HG03060 (cell line): ENCODE measurements around the gene CBX8.

Experiments used
- ATAC-seq: cut with Tn5 transposase; IDR thresholded peaks from one replicate; pipeline ENCODE4 v1.9.1; 2021; ENCODE audit warnings: low read depth, moderate number of reproducible peaks; ENCODE audit not compliant: unreplicated experiment

CBX8 gene

DNA sequence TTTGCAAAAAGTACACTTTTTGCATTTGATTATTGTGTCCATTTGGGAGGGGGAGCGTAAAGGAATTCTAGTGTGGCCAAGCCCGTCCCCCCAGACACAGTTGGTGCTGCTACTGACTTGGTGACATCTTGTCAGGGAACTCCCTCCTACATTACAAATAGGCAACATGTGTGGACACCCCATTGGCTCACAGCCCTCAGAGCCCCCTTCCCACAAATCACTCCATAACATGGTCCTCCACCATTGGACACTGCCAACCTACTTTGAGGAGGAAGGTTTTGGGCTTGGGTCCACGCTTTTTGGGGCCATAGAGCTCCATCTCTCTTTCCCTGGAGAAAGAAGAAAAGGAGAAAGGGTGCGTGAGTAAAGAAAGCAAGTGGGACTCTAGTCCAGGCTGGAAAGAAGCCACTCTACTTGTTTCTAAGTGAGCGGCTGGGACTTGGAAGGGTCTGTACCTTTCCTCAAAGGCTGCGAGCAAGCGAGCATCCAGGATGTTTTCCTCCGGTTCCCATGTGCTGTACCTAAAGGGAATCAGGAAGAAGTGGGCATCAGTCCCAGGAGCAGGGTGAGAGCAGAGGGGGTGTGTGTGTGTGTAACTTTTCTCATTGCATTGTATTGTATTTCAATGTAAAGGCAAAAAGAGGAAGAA lies 958 bp downstream of the CBX8 start:
- no peak for ATAC-seq

DNA sequence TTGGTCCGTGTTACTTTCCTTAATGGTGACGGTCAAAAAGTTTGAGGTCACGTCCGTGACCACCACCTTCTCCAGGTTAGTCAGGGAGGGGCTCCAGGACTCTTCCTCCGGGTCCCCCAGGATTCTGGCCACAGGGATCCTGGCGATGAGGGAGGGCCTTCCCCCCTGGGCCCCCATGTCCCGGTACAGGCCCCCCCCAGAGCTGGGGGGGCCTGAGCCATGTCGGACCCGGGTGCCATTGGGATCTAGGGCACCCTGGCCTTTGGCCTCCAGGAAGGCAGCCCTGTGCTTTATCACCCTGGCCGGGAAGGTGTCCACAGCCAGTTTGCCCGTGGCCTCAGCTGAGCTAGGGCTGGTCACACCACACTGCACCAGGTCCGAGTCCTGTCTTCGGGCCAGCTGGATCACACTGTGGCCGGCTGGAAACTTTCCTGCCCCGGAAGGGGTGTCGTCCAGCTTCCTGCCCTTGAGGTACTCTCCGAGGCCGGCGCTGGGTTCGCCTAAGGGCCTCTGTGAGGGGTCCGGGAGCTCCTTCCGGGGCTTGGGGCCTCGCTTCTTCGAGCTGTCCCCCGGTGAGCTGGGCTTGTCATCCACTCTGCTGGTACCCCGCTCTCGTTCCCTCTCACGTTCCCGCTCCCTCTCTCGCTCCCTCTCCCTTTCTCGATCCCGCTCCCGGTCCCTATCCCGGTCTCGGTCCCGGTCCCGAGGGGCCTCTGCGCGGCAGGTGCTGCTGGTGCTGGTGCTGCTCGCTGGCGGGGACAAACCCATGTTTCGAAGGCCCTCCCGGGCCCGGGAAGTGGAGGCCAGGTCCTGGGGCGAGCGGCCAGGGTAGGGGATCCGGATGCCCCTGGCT lies 2.0 kb downstream of the CBX8 start:
- no peak for ATAC-seq

DNA sequence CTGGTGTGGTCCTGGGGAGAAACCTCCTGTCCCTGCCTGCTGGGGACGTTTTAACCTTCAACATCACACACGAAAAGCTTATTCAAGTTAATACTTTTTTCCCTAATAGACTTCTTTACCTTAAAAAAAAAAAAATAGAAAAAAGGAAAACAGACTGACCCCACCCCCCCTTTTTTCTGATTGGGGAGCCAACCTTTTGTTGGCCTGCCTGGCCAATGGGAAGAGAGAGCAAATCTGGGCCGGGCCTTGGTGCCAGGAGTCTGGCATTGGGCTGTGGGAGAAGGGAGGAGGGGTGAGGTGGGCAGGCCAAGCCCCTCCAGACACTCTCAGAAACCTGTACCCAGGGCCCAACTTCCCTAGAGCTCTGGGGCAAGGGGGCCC lies 3.0 kb downstream of the CBX8 start:
- ATAC-seq = no peak

DNA sequence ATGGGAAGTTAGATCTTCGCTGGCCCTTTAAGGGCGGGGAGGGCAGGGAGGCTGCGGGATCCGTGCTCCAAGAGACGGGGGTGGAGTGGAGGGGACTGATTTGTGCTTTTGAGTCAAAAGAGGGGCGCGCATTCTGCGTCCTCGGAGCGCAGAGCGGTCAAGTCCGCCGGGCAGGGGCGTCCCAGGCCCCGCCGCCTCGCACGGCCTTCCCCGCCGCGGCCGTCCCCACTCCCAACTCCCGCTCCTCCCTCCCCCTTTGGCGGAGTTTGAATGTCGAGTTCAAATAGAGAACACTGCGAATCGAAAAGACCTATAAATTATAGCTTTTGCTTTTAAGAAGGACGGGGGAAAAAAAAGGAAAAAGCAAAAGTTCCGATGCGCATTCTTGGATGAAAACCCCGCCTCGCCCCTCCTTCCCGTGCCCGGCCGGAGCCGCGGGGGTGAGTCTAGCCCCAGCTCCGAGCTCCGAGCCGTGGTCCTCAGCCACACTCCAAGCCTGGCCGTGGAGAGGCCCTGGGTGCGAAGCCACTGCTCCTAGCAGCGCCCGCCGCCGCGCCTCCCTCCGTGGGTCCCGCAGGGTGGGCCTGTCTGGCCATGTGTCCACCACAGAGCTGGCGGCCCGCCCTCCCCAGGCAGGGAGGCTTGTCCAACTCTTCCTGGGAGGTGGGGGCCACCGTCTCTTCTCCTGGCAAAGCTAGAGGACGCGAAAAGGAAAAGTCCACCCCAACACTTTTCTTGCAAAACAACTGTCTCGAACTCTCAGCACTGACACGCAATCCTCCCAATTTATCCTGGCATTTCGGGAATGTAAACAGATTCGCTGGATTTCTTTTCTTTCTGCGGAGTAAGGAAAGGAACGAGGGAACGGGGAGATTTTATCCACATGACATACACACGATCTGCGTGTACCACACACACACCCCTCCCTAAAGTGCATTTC lies 3.6 kb downstream of the CBX8 start:
- no peak for ATAC-seq

DNA sequence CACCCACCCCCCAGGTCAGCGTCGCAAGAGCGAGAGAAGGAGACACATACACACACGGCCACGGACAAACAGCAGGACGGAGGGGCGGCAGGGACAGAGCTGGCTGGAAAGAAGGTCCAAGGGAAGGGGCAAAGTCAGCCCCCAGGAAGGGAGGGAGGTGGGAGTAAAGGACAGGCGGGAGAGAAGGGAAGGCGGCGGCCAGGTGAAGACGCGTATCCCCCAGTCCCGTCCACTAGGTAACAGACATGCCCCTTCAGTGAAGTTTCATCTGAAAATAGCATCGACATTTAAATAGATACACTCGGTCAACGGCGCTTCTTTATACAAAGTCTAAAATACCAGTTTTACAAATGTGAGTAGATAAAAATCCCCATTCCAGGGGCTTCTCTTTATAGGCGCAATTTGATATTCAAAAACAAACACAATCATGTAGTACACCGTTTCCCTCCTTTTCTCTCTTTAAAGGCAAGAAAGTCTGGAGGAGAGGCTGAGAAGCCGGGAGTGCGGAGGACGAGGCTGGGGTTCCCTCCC lies 4.5 kb downstream of the CBX8 start:
- no peak for ATAC-seq

DNA sequence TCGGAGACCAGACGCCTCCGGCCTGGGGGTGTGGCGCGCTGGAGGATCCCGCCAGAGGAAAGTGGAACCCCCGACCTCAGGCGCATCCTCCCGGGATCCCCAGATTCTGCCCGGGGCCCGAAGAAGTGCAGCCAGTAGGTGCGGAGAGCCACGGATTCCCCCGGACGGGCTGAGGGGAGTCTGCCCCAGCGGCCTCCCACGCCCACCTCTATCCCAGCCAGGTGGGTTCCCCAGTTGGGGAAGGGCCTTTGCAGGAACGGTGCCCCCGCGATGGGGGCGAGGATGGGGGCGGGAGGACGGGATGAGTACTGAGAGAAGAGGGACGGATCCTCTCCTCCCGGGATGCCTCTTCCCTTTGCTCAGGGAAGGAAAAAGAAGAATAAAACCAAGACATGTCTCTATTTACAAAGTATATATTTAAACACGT lies 5.1 kb downstream of the CBX8 start:
- ATAC-seq = no peak

DNA sequence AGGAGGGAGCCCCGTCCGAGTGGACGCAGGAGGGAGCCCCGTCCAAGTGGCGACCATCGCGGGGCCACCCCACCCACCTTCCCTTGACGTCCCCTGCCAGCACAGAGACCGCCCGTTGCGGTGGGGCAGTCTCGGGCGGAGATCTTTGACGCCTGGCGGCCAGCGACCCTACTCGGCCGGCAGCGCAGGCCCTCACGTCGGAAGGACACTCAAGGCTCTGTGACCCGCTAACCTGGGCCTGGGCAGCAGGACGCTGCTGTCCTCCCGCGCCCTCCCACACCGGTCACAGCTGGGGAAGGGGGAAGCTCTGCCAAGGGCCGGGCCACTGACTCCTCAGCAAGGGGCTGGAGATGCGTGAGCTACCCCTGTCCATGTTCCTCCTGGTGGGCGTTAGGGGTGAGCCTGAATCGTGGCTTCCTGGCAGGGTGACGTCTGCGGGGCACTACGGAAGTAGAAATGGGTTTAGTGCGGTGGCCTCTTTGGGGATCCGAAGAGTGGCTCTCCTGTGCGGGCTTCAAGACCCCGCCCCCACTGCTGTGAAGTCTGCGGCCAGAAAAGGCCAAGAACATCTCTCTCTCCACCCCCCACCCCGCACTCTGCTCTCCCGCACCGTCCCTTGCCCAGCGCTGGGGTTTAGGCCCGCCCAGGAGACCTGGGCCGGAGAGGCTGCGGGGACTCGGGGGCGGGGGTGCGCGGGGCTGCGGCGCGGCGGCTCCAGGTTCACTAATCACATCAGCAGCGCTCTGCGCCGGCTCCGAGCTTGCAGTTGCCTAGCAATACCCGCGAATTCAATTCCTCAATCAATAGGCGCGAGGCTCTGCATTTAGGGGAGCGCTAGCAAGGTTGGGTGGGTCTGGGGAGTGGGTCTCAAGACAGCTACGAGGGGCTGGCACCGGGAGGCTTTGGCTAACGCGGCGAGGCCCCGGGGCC lies 5.8 kb downstream of the CBX8 start:
- ATAC-seq = no peak

DNA sequence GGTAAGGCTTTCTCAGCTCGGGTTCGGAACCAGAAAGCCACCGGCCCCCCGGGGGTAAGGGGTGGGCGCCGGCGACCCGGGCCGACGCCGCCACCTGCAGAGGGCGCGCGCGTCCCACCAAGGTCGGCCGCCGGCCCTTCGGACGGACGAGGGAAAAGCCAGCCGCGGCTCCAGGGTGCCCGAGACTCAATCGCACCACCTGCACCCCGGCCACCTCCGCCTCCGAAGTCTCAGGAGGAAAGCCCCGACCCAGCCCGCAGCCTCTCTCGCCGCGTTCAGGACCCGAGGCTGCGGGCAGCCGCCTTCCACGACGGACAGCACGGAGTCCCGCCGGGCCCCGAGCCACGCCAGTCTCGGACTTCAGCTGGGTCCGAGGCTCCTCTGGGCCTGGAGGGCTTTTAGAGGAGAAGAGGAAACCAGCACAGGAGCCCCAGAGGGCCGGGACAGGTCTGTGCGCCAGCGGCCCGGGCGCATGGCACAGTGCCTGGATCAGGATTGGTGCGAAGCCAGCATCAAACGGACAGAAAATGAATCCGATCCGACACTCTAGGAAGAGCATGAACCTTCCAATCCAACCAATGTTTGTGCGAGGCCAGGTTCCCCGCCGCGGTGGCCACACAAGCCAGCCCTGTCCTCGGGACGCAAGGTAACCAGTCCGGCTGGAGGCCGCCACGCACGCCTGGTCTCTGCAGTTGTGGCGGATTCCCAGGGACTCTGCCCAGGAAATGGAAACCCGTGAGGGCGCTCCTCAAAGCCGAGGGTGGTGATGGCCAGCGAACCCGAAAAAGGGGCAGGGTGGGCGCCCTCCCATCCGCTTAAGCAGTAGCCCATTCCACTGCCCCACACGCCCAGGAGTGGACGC lies 6.7 kb downstream of the CBX8 start:
- no peak for ATAC-seq

DNA sequence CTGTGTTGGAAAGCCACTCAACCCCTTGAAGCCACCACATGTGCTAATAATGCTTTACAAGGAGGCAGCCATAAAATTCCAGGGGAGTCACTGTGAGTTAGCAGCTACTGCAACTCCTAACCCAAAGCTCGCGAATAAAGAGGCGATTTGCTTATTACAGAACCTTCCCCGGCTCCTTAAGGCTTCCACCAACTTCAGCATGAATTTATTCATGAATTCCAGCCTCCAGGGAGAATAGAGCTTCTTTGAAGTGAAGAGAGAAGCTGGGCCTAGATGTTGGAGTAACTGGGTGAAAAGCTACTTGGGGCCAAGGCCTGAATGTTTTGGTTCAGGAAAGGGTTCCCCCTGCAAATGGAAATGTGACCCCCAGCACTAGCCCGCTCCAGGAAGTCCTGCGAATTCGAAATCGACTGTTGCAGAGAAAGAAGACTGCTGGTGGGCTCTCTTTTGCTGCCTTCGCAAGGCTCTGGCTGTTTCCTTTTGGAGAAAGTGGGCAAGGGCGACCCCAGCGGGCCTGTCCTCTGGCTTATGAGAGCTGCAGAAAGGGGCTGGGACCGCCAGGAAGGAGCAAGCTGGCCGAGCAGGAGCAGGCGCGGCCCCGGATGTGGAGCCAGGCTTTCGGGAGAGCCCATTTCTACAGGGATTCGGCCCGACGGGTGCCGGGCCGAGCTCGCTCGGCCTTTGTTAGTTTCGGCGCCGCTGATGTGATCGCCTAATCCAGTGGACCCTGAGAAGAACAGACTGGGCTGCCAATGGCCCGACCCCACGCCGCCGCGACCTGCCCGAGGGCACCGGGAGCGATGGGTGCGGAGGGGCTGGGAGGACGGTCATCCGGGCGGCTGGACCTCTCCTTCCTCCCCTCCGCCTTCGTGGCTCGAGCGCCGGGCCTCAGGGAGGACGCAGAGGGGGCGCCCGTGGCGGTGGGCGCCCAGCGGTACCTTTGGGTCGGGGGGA lies 7.6 kb downstream of the CBX8 start:
- no peak for ATAC-seq

DNA sequence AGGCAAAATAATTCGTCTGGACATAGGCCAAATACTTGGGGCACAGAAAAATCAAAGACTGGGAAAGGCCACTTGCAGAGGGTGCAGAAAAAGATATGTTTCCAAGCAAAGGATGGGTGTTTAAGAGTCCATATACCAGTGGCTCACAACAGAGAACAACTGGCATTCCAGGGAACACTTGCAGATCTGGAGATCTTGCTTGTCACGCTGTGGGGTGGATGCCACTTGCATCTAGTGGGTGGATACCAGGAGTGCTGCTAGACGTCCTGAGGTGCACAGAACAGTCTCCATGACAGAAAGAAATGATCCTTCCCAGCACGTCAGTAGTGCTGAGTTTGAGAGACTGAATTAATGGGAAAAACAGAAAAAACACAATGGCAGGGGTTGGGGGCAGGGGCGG lies 8.4 kb downstream of the CBX8 start:
- ATAC-seq = no peak

DNA sequence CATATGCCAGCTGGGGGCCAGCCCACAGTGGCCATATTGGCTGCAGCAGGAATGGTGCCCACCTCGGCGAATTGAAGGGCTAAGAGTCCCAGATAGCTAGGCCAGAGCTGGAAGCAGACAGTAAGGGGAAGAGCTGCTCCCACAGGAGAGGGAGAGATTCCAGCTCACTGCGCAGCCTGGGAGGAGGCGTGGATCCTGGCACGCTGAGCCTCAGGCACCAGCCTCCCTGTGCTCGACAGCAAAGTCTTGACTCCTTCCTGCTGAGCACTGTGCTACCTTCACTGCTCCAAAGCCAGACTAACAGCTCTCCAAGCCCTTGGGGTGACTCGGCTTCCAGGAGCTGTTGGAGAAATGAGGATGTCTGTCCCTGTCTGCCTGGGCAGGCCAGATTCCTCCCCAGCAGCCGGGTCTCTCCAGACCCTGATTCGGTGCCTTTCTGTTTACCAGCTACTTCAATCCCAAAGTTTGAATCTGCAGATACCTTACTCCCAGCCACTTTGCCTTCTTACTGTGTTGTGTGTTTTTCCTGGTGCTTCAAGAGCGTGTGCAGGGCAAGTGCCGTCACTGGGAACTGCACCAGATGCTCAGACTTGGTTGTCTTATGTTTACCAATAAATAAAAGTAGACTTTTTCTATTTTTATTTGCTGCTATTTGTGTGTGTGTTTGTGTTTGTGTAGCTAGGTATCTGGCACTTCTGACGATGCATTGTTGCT lies 9.8 kb downstream of the CBX8 start:
- ATAC-seq = no peak

DNA sequence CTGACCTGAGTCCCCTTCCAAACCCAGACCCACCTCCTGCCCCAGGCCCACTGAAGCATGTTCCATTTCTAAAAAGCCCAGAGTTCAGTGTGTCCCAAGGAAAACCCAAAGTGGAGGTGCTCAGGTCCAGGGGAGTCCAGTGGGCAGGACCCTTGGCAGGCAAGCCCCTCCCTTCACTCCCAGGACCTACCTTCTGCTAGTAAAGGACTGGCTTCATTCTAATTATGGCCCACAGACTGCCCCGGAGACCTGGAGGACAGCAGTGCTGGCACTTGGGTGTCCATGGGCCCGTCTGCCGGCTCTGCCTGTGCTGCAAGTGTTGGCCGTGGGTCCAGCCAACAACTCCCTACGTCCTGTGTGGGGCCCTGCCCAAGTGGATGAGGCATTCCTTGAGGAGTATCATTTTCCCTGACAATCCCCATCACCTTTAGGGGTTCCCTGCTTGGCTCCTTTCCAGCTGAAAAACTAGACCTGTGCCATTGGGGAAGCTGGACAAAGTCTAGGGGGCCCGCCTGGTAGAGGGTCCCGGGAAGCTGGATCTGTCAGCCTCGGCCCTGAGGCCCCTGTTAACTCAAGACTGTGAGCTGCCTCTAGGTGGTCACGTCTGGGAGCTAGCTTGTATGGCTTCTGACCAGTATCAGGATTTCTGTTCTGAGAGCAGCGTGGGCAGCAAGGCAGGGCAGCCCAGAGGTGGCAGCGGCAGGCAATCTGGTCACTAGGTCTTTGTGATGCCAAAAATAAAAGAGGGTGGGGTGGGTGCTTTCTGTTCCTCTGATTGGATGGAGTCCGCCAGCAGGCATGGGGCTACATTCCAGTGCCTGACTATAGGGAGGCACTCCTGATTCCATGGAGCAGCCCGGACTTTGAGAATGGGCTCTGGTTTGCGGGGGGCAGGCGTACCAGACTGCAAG lies 10.7 kb downstream of the CBX8 start:
- ATAC-seq = no peak

DNA sequence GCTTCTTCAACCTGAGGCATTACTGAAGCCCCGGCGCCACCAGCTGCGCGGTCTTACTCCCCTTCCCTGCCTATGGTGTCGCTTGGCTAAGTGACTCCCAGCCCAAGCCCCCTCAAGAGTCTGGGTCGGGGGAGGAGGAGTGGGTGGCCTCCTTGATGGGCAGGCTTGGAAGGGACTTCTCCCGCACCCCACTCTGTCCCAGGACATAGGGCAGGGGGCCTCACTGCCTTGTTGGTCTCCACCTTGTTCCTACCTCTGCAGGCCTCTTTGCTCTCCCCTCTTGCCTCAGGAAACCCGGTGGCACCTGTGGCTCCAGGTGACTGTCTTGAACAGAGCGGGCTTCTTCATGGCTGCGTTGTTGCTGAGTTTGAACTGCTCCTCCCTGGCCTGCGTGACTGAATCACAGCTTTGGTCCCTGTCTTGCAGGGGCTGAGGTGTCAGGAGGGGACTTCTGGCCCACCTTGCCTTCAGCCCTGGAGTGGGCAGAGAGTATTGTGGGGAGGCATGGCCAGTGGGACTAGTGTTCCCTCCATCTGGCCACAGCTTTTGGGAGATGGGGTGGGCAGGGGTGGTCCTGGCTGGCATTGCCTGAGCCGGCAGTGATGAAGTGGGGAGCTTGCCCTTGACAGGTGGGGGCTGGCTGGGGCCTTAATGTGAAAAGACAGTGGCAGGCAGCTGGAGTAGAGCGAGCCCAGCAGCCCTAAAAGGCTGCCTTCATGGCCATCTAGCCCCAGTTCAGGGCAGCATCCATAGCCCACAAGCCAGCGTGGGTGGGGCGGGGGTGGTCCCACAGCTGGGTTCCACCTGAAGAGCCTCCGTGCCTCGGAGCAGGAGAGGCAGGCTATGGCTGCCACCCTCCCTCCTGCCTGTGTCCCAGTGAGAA lies 11.6 kb downstream of the CBX8 start:
- no peak for ATAC-seq

DNA sequence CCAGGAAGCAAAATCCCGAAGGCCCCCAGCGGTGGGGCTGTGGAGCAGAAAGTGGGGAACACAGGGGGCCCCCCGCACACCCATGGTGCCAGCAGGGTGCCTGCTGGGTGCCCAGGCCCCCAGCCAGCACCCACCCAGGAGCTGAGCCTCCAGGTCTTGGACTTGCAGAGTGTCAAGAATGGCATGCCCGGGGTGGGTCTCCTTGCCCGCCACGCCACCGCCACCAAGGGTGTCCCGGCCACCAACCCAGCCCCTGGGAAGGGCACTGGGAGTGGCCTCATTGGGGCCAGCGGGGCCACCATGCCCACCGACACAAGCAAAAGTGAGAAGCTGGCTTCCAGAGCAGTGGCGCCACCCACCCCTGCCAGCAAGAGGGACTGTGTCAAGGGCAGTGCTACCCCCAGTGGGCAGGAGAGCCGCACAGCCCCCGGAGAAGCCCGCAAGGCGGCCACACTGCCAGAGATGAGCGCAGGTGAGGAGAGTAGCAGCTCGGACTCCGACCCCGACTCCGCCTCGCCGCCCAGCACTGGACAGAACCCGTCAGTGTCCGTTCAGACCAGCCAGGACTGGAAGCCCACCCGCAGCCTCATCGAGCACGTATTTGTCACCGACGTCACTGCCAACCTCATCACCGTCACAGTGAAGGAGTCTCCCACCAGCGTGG lies 12.4 kb downstream of the CBX8 start:
- no peak for ATAC-seq

DNA sequence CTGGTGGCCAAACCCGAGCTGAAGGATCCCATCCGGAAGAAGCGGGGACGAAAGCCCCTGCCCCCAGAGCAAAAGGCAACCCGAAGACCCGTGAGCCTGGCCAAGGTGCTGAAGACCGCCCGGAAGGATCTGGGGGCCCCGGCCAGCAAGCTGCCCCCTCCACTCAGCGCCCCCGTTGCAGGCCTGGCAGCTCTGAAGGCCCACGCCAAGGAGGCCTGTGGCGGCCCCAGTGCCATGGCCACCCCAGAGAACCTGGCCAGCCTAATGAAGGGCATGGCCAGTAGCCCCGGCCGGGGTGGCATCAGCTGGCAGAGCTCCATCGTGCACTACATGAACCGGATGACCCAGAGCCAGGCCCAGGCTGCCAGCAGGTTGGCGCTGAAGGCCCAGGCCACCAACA lies 13.0 kb downstream of the CBX8 start:
- ATAC-seq = no peak
